Epidermal melanocyte (primary cell): ENCODE results near the gene SLC27A6.

ENCODE experiments used
- DNase-seq: peaks from one replicate; pipeline ENCODE4 v3.0.0; 2011; ENCODE audit warnings: low spot score; ENCODE audit not compliant: insufficient read length

SLC27A6 gene

GRCh38 chr5:129063483-129064113 is 98.3 kb downstream of the SLC27A6 start:
- no peak for DNase-seq

- DNase-seq: no peak
These were observed 100.4 kb downstream of the SLC27A6 start for GRCh38 chr5:129065721-129066120.

- DNase-seq: no peak
These were observed 102.5 kb downstream of the SLC27A6 start for GRCh38 chr5:129067745-129068144.

- no peak for DNase-seq
These were observed 104.0 kb downstream of the SLC27A6 start for GRCh38 chr5:129069292-129069691.

- no peak for DNase-seq
These were observed 107.8 kb downstream of the SLC27A6 start for GRCh38 chr5:129073111-129073510.

GRCh38 chr5:129074903-129075302 is 109.6 kb downstream of the SLC27A6 start:
- DNase-seq: no peak

- DNase-seq: no peak
These were observed 112.3 kb downstream of the SLC27A6 start for GRCh38 chr5:129077433-129078075.

- no peak for DNase-seq
These were observed 113.0 kb downstream of the SLC27A6 start for GRCh38 chr5:129078247-129078646.

GRCh38 chr5:129078660-129079059 is 113.4 kb downstream of the SLC27A6 start:
- no peak for DNase-seq

GRCh38 chr5:129079496-129079895 is 114.2 kb downstream of the SLC27A6 start:
- DNase-seq: no peak

GRCh38 chr5:129080766-129081165 is 115.5 kb downstream of the SLC27A6 start:
- DNase-seq: no peak

- no peak for DNase-seq
These were observed 117.2 kb downstream of the SLC27A6 start for GRCh38 chr5:129082225-129083136.
